HG02885 (cell line): Measurements from ENCODE around the gene HMGB4.

ENCODE experiments used
- ATAC-seq: cut with Tn5 transposase; IDR thresholded peaks from one replicate; pipeline ENCODE4 v1.9.1; 2021; ENCODE audit warnings: mild to moderate bottlenecking; ENCODE audit not compliant: unreplicated experiment, poor library complexity

Gene HMGB4

GRCh38 chr1:33895976-33896375 lies 32.1 kb downstream of the HMGB4 start:
- ATAC-seq: no peak

DNA sequence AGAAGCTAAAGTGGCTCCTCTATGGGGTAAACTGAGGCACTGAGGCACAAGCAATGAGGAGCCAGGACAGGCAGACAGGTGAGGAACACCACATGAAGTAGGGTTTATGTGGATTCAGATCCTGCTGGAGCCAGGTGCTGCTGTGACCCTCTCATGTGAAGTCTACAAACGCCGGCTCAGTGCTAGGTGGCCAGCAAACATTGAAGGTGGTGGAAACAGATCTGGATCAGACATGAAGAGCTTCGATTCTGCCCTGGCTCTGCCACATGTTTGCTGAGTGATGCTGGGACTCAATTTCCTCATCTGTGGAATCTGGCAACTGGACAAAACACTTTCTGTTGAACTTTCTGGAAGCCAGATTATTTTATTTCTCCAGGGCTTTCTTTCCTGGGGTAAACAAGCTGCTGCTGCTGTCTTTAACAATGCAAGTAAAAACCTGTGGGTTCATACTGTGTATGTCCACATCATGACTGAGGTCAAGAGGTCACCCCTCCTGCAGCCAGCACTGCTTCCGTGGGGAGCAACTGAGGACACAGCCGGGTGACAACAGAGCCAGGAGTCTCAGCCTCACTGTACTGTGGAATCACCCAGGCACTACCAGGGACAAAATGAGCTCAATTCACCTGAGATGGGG lies 33.3 kb downstream of the HMGB4 start:
- ATAC-seq: no peak

DNA sequence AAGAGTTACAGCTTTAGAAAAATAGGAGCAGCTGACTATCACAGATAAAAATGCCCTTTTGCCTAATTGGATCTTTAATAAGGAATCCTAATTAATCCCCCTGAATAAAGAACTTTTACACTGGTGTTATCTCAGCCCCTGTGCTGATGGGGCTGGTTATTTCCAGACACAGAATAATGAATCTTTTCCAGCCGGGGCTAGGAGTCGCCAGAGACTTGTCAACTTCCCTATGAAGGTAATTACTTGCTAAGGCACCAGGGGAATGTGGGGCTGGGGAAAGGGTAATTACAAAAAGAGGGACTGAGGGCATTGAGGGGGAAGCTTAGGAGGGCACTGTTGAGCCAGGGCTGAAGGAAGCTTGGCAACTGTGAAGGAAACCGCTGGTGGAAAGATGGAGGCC lies 34.5 kb downstream of the HMGB4 start:
- ATAC-seq: no peak

- no peak for ATAC-seq
These were observed 35.0 kb downstream of the HMGB4 start for GRCh38 chr1:33898881-33899280.

GRCh38 chr1:33899746-33900145 lies 35.9 kb downstream of the HMGB4 start:
- no peak for ATAC-seq

DNA sequence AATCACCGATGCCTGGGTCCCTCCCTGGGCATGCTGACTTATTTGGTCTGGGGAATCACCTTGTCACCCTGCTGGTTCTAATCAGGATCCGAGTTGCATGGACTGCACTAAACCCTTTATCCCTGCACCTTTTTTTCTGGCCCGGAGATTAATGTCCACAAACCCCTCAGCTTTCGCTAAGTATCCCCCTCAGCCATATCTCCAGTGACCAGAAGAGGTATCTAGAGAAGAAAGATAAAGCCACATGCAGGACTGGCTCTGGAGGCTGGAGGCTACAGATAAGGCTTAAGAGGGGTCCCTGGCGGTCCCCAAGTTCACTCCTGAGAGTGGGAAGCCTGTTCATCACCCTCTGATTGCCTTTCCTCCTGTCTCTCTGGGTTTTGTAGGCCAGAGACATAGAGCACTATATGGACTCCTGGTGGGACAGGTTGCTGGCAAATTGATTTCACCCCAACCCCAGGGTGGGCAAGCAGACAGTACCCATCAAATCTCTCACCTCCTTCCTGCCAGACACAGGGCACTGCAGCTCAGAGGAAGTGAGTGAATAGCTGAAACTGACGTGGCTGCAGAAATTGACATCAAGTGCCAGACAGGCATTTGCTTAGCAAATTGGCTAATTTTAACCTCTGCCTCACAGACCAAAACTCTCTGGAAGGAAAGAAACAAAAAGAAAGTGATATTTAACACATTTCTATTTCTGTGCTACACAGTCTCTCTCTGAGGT lies 38.8 kb downstream of the HMGB4 start:
- ATAC-seq: no peak

- no peak for ATAC-seq
These were observed 39.3 kb downstream of the HMGB4 start for GRCh38 chr1:33903210-33903589.

- ATAC-seq: no peak
These were observed 41.4 kb downstream of the HMGB4 start for GRCh38 chr1:33905241-33905640.

DNA sequence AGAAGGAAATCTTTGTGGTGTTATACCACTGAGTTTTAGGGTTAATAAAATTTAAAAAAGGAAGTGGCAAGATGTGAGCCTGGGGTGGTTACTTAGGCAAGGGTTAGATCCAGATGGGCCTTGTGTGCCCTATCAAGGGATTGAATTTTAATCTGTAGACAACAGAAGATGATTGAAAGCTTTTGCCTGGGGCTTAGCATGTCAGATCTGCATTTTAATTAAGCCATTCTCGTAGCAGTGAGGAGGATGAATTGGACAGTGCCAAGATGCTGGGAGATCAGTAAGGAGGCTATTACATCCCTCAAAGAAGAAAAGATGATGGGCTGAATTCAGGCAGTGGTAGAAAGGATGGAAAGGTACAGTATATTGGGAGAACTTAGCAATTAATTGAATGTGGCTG lies 42.3 kb downstream of the HMGB4 start:
- ATAC-seq: no peak

DNA sequence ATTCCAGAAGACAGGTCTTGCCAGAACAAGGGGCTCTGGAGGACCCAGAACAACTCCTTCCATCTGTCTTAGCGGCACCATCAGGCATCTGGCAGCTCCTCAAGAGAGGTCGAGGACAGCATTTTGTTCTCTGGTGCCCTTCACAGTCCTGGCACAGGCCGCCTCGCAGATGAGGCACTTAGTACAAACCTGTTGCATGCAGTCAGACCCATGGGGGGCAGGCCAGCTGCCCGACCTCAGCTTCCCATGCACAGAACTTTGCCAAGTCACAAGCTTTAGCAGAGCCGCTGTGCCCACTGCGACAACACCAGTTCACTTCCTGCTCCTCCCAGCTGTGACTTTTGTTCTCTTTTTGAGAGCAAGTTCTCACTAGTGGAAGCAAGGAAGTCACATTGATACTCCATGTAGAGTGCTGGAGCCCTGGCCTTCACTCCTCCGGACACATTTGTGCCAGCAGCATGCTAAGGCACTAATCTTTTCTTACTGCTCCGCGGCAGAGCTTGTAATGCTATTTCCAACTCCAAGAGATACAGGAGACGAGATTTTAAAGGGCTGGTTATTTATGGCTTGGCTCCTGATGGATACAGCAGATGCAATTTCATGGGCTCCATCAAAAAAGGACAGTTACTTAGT lies 44.6 kb downstream of the HMGB4 start:
- ATAC-seq: no peak
